ENCODE measurements around the gene MRM1.

The MRM1 gene

GRCh38 chr17:36631022-36631421 is 29.6 kb downstream of the MRM1 start:
- DNase-seq (ENCODE audit: low spot score): no peak

- no peak for DNase-seq (ENCODE audit: low spot score)
Observed at GRCh38 chr17:36632916-36633771, 31.8 kb downstream of the MRM1 start.

- DNase-seq (ENCODE audit: low spot score): no peak
Observed at GRCh38 chr17:36640346-36640745, 39.0 kb downstream of the MRM1 start.

- no peak for DNase-seq (ENCODE audit: low spot score)
Observed at GRCh38 chr17:36640836-36641235, 39.5 kb downstream of the MRM1 start.

- no peak for DNase-seq (ENCODE audit: low spot score)
Observed at GRCh38 chr17:36641331-36641876, 40.0 kb downstream of the MRM1 start.

- DNase-seq (ENCODE audit: low spot score): no peak
Observed at GRCh38 chr17:36641877-36642845, 40.8 kb downstream of the MRM1 start.

GRCh38 chr17:36643086-36643685 is 41.8 kb downstream of the MRM1 start:
- no peak for DNase-seq (ENCODE audit: low spot score)

- no peak for DNase-seq (ENCODE audit: low spot score)
Observed at GRCh38 chr17:36645422-36645821, 44.0 kb downstream of the MRM1 start.

- no peak for DNase-seq (ENCODE audit: low spot score)
Observed at GRCh38 chr17:36647636-36648035, 46.3 kb downstream of the MRM1 start.

GRCh38 chr17:36650096-36650775 is 48.9 kb downstream of the MRM1 start:
- no peak for DNase-seq (ENCODE audit: low spot score)

GRCh38 chr17:36653374-36653773 is 52.0 kb downstream of the MRM1 start:
- no peak for DNase-seq (ENCODE audit: low spot score)

- no peak for DNase-seq (ENCODE audit: low spot score)
Observed at GRCh38 chr17:36653856-36654255, 52.5 kb downstream of the MRM1 start.

GRCh38 chr17:36655726-36656125 is 54.3 kb downstream of the MRM1 start:
- no peak for DNase-seq (ENCODE audit: low spot score)

- DNase-seq (ENCODE audit: low spot score): no peak
Observed at GRCh38 chr17:36657390-36657762, 56.0 kb downstream of the MRM1 start.

- DNase-seq (ENCODE audit: low spot score): peak; percentile 10
Observed at GRCh38 chr17:36657763-36658490, 56.5 kb downstream of the MRM1 start.
